ENCODE data around the gene PET100. TPM values are rescaled to one million over a fixed set of nuclear protein-coding genes. Genes with fewer than 3 reads are reported as not detected.

The PET100 gene
- total RNA-seq, 2 experiments from 2014 or later = 132 to 163 TPM

GRCh38 chr19:7605490-7606222, 23.9 kb upstream of the PET100 start:
- CTCF ChIA-PET = interaction anchor here (0.9 to 1.1 kb wide), 2 partner anchors 8 to 75 kb away, joined by 3 read pairs; partner anchors contain the start of gene TRAPPC5
- Mint-ChIP-seq H3K4me3 (no peak overlapping the region), H3K4me1 (no peaks in the 10 kb centered on the region), H3K36me3 (no peaks in the 10 kb centered on the region), H3K27ac (no peak overlapping the region), H3K27me3 (no peaks in the 10 kb centered on the region), H3K9me3 (ENCODE audit: low read depth) (no peaks in the 10 kb centered on the region)
- peak; percentile 61 for DNase-seq
- peak; percentile 72 for ATAC-seq

GRCh38 chr19:7606289-7606688, 23.3 kb upstream of the PET100 start:
- no peak overlapping the region for H3K4me3 Mint-ChIP-seq
- H3K27me3 Mint-ChIP-seq = no peaks in the 10 kb centered on the region
- H3K27ac Mint-ChIP-seq = no peak overlapping the region
- H3K4me1 Mint-ChIP-seq = no peaks in the 10 kb centered on the region
- no peaks in the 10 kb centered on the region for H3K36me3 Mint-ChIP-seq
- H3K9me3 Mint-ChIP-seq (ENCODE audit: low read depth) = no peaks in the 10 kb centered on the region
- DNase-seq = no peak
- ATAC-seq = no peak
- CTCF ChIA-PET = no interaction called here

- DNase-seq = no peak
- Mint-ChIP-seq H3K9me3 (ENCODE audit: low read depth) (no peaks in the 10 kb centered on the region), H3K36me3 (no peaks in the 10 kb centered on the region), H3K4me3 (no peak overlapping the region), H3K4me1 (no peaks in the 10 kb centered on the region), H3K27ac (no peak overlapping the region), H3K27me3 (no peaks in the 10 kb centered on the region)
- CTCF ChIA-PET = interaction anchor here (1.0 kb wide), 2 partner anchors 39 to 45 kb away, joined by 3 read pairs; no protein-coding TSS in a partner anchor
- ATAC-seq = no peak
Observed at GRCh38 chr19:7607212-7607873, 22.2 kb upstream of the PET100 start.

GRCh38 chr19:7607874-7608560, 21.6 kb upstream of the PET100 start:
- Mint-ChIP-seq H3K27ac (no peak overlapping the region), H3K36me3 (no peaks in the 10 kb centered on the region), H3K4me1 (no peaks in the 10 kb centered on the region), H3K4me3 (no peak overlapping the region), H3K9me3 (ENCODE audit: low read depth) (no peaks in the 10 kb centered on the region), H3K27me3 (no peaks in the 10 kb centered on the region)
- no peak for ATAC-seq
- no peak for DNase-seq
- CTCF ChIA-PET = interaction anchor here (1.0 kb wide), 1 partner anchor 44 kb away, joined by 3 read pairs; no protein-coding TSS in a partner anchor

GRCh38 chr19:7610491-7611240, 18.9 kb upstream of the PET100 start:
- no peak for ATAC-seq
- Mint-ChIP-seq H3K36me3 (no peaks in the 10 kb centered on the region), H3K27ac (no peak overlapping the region), H3K9me3 (ENCODE audit: low read depth) (no peaks in the 10 kb centered on the region), H3K4me3 (no peak overlapping the region), H3K4me1 (no peaks in the 10 kb centered on the region), H3K27me3 (no peaks in the 10 kb centered on the region)
- CTCF ChIA-PET = no interaction called here
- no peak for DNase-seq

GRCh38 chr19:7611541-7612279, 17.9 kb upstream of the PET100 start:
- H3K27me3 Mint-ChIP-seq = no peaks in the 10 kb centered on the region
- DNase-seq (no peak), ATAC-seq (no peak)
- H3K27ac Mint-ChIP-seq = no peak overlapping the region
- CTCF ChIA-PET = interaction anchor here (0.5 kb wide), 1 partner anchor 477 kb away, joined by 3 read pairs; no protein-coding TSS in a partner anchor
- no peak overlapping the region for H3K4me3 Mint-ChIP-seq
- no peaks in the 10 kb centered on the region for H3K9me3 Mint-ChIP-seq (ENCODE audit: low read depth)
- H3K4me1 Mint-ChIP-seq = no peaks in the 10 kb centered on the region
- no peaks in the 10 kb centered on the region for H3K36me3 Mint-ChIP-seq

GRCh38 chr19:7612282-7613274, 17.0 kb upstream of the PET100 start:
- Mint-ChIP-seq H3K9me3 (ENCODE audit: low read depth) (no peaks in the 10 kb centered on the region), H3K27ac (no peak overlapping the region), H3K4me3 (no peak overlapping the region), H3K27me3 (no peaks in the 10 kb centered on the region), H3K36me3 (no peaks in the 10 kb centered on the region), H3K4me1 (no peaks in the 10 kb centered on the region)
- ATAC-seq = no peak
- CTCF ChIA-PET = no interaction called here
- no peak for DNase-seq

- H3K9me3 Mint-ChIP-seq (ENCODE audit: low read depth) = no peaks in the 10 kb centered on the region
- H3K4me1 Mint-ChIP-seq = no peaks in the 10 kb centered on the region
- no peaks in the 10 kb centered on the region for H3K27me3 Mint-ChIP-seq
- DNase-seq (no peak), ATAC-seq (no peak)
- CTCF ChIA-PET = no interaction called here
- H3K4me3 Mint-ChIP-seq = no peak overlapping the region
- H3K27ac Mint-ChIP-seq = no peak overlapping the region
- H3K36me3 Mint-ChIP-seq = no peaks in the 10 kb centered on the region
Observed at GRCh38 chr19:7614859-7615741, 14.5 kb upstream of the PET100 start.

GRCh38 chr19:7617172-7617571, 12.4 kb upstream of the PET100 start:
- H3K27ac Mint-ChIP-seq = no peak overlapping the region
- no peak for ATAC-seq
- CTCF ChIA-PET = no interaction called here

GRCh38 chr19:7617735-7618134, 11.9 kb upstream of the PET100 start:
- DNase-seq (no peak), ATAC-seq (no peak)
- Mint-ChIP-seq H3K9me3 (ENCODE audit: low read depth) (no peaks in the 10 kb centered on the region), H3K27me3 (no peaks in the 10 kb centered on the region), H3K4me3 (no peak overlapping the region), H3K27ac (no peak overlapping the region), H3K4me1 (no peaks in the 10 kb centered on the region), H3K36me3 (peaks cover 6% of the 10 kb centered on the region)
- CTCF ChIA-PET = no interaction called here

More at GRCh38 chr19:7617172-7617571, 12.4 kb upstream of the PET100 start:
- Mint-ChIP-seq H3K4me3 (no peak overlapping the region), H3K27me3 (no peaks in the 10 kb centered on the region), H3K4me1 (no peaks in the 10 kb centered on the region), H3K9me3 (ENCODE audit: low read depth) (no peaks in the 10 kb centered on the region), H3K36me3 (peaks cover 6% of the 10 kb centered on the region)
- no peak for DNase-seq

GRCh38 chr19:7618348-7618747, 11.2 kb upstream of the PET100 start:
- Mint-ChIP-seq H3K4me3 (no peak overlapping the region), H3K4me1 (no peaks in the 10 kb centered on the region), H3K27ac (peak overlapping the region; percentile 21), H3K36me3 (peaks cover 6% of the 10 kb centered on the region), H3K27me3 (no peaks in the 10 kb centered on the region), H3K9me3 (ENCODE audit: low read depth) (no peaks in the 10 kb centered on the region)
- ATAC-seq (no peak), DNase-seq (no peak)
- CTCF ChIA-PET = no interaction called here
